ENCODE measurements around the gene C8B.

The C8B gene

GRCh38 chr1:57012315-57012714, 46.5 kb upstream of the C8B start:
- H3K9me3 ChIP-seq (ENCODE audit: insufficient read depth, low read length): no peaks in the 10 kb centered on the region
- no peak overlapping the region for H3K4me2 ChIP-seq (ENCODE audit: low read depth, low read length, poor library complexity, severe bottlenecking)
- H3K9ac ChIP-seq (ENCODE audit: low read length): no peak overlapping the region
- H2AFZ ChIP-seq (ENCODE audit: low read depth, low read length, severe bottlenecking): no peak overlapping the region
- H3F3A ChIP-seq (ENCODE audit: insufficient read depth): no peaks in the 10 kb centered on the region
- no peak overlapping the region for H3K27ac ChIP-seq (ENCODE audit: low read depth, low read length)
- no peak for TF ChIP-seq EZH2phosphoT487 (conservative IDR thresholded peaks at IDR 0.05; ENCODE audit: low read length)
- no peak for TF ChIP-seq CTCF (IDR thresholded peaks at IDR 0.05; ENCODE audit: insufficient read depth, low read length, poor library complexity, severe bottlenecking)
- no peaks in the 10 kb centered on the region for H3K79me2 ChIP-seq (ENCODE audit: insufficient read depth, low read length)
- H3K36me3 ChIP-seq (ENCODE audit: low read length): no peaks in the 10 kb centered on the region
- no peaks in the 10 kb centered on the region for H4K20me1 ChIP-seq (ENCODE audit: low read depth, low read length)
- no peaks in the 10 kb centered on the region for H3K27me3 ChIP-seq (ENCODE audit: low read length)
- H3K9me2 ChIP-seq (replicated peaks; ENCODE audit: insufficient read depth, low read length): no peaks in the 10 kb centered on the region
- no peak overlapping the region for H3K4me3 ChIP-seq (ENCODE audit: insufficient read depth, low read length, poor library complexity, severe bottlenecking)

GRCh38 chr1:57010511-57010910, 44.7 kb upstream of the C8B start:
- Histone ChIP-seq H3K36me3 (ENCODE audit: low read length) (no peaks in the 10 kb centered on the region), H3K9ac (ENCODE audit: low read length) (no peak overlapping the region), H3K9me3 (ENCODE audit: insufficient read depth, low read length) (no peaks in the 10 kb centered on the region)

DNA sequence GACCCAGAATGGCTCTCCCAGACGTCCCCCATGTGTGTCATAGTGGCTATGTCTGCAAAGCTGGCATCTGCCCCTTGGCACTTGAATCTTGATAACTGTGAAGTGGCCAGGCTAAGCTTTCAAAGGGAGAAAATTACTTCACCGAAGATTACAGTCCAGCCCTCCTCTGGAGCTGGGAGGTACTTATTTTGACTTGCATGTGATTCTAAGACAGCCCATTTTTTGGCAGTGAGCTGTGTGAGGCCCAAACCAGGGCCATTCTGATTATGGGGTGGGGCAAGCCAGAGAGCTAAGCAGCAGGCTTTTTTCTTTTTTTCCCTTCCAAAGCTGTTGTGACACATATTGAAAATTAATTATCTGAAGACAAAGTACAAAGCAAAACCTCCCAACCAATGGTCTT, 42.1 kb upstream of the C8B start:
- H3K9me3 ChIP-seq (ENCODE audit: insufficient read depth, low read length): no peaks in the 10 kb centered on the region
- H4K20me1 ChIP-seq (ENCODE audit: low read depth, low read length): no peaks in the 10 kb centered on the region
- H3K36me3 ChIP-seq (ENCODE audit: low read length): no peaks in the 10 kb centered on the region
- no peak overlapping the region for H3K9ac ChIP-seq (ENCODE audit: low read length)
- H3K4me2 ChIP-seq (ENCODE audit: low read depth, low read length, poor library complexity, severe bottlenecking): no peak overlapping the region
- H3K79me2 ChIP-seq (ENCODE audit: insufficient read depth, low read length): no peaks in the 10 kb centered on the region
- no peak overlapping the region for H3K4me3 ChIP-seq (ENCODE audit: insufficient read depth, low read length, poor library complexity, severe bottlenecking)
- no peak overlapping the region for H2AFZ ChIP-seq (ENCODE audit: low read depth, low read length, severe bottlenecking)
- H3F3A ChIP-seq (ENCODE audit: insufficient read depth): no peaks in the 10 kb centered on the region
- H3K27me3 ChIP-seq (ENCODE audit: low read length): no peaks in the 10 kb centered on the region
- TF ChIP-seq EZH2phosphoT487 (conservative IDR thresholded peaks at IDR 0.05; ENCODE audit: low read length) (no peak), CTCF (IDR thresholded peaks at IDR 0.05; ENCODE audit: insufficient read depth, low read length, poor library complexity, severe bottlenecking) (no peak)
- H3K27ac ChIP-seq (ENCODE audit: low read depth, low read length): no peak overlapping the region
- H3K9me2 ChIP-seq (replicated peaks; ENCODE audit: insufficient read depth, low read length): no peaks in the 10 kb centered on the region

More at GRCh38 chr1:57010511-57010910, 44.7 kb upstream of the C8B start:
- Histone ChIP-seq H3K4me2 (ENCODE audit: low read depth, low read length, poor library complexity, severe bottlenecking) (no peak overlapping the region), H2AFZ (ENCODE audit: low read depth, low read length, severe bottlenecking) (no peak overlapping the region), H3K4me3 (ENCODE audit: insufficient read depth, low read length, poor library complexity, severe bottlenecking) (no peak overlapping the region), H3F3A (ENCODE audit: insufficient read depth) (no peaks in the 10 kb centered on the region), H3K27me3 (ENCODE audit: low read length) (no peaks in the 10 kb centered on the region), H3K27ac (ENCODE audit: low read depth, low read length) (no peak overlapping the region), H4K20me1 (ENCODE audit: low read depth, low read length) (no peaks in the 10 kb centered on the region), H3K9me2 (replicated peaks; ENCODE audit: insufficient read depth, low read length) (no peaks in the 10 kb centered on the region), H3K79me2 (ENCODE audit: insufficient read depth, low read length) (no peaks in the 10 kb centered on the region)
- TF ChIP-seq EZH2phosphoT487 (conservative IDR thresholded peaks at IDR 0.05; ENCODE audit: low read length): no peak
- no peak for TF ChIP-seq CTCF (IDR thresholded peaks at IDR 0.05; ENCODE audit: insufficient read depth, low read length, poor library complexity, severe bottlenecking)
